Fibroblast of lung (primary cell): ENCODE data around the gene PIK3AP1.

Experiments used
- EZH2 ChIP-seq: IDR thresholded peaks from 2 replicates; pipeline ENCODE4 v1.5.1; 2012; ENCODE audit warnings: low read length, control low read depth, mild to moderate bottlenecking; ENCODE audit errors: missing control alignments
- TF ChIP-seq, protein P1 (sequence below), 2 donors: IDR thresholded peaks in 1 of 2; conservative IDR thresholded peaks in 1 of 2; 1 replicate in 1 of 2; 2 replicates in 1 of 2; pipeline ENCODE4 v1.5.1; 2011 to 2012; ENCODE audit warnings: low read length in 2 of 2, control low read depth in 1 of 2, inconsistent platforms in 1 of 2, low read depth in 1 of 2, mild to moderate bottlenecking in 1 of 2

GRCh38 chr10:96767611-96768010, 47.3 kb upstream of the PIK3AP1 start:
- TF ChIP-seq EZH2: no peak
- TF ChIP-seq, protein P1, sequence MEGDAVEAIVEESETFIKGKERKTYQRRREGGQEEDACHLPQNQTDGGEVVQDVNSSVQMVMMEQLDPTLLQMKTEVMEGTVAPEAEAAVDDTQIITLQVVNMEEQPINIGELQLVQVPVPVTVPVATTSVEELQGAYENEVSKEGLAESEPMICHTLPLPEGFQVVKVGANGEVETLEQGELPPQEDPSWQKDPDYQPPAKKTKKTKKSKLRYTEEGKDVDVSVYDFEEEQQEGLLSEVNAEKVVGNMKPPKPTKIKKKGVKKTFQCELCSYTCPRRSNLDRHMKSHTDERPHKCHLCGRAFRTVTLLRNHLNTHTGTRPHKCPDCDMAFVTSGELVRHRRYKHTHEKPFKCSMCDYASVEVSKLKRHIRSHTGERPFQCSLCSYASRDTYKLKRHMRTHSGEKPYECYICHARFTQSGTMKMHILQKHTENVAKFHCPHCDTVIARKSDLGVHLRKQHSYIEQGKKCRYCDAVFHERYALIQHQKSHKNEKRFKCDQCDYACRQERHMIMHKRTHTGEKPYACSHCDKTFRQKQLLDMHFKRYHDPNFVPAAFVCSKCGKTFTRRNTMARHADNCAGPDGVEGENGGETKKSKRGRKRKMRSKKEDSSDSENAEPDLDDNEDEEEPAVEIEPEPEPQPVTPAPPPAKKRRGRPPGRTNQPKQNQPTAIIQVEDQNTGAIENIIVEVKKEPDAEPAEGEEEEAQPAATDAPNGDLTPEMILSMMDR (conservative IDR thresholded peaks at IDR 0.05 in 1 of 2, IDR thresholded peaks at IDR 0.05 in 1 of 2; ENCODE audit: low read depth in 1 of 2, low read length in 2 of 2): no peak
